Right lobe of liver (tissue), 4 donors: ENCODE measurements around the gene SPACA7.

Experiments
- POLR2A ChIP-seq: fragments of 450-650 bp; IDR thresholded peaks from one replicate; pipeline ENCODE4 v1.6.1; 2017; ENCODE audit warnings: antibody characterized with exemption, mild to moderate bottlenecking
- TF ChIP-seq, protein P1 (sequence below), 4 donors: fragments of 200-600 bp in 3 of 4; fragments of 450-650 bp in 1 of 4; IDR thresholded peaks; one replicate each; pipeline versions ENCODE4 v1.5.1 to v1.8.0; 2016 to 2022; ENCODE audit warnings: antibody characterized with exemption in 4 of 4, mild to moderate bottlenecking in 2 of 4
- donor health status: DM: no; HTN: no; CAD: no.
- donor health status: DM: no; HTN: no; CAD: no.
- donor health status: DM: no; HTN: yes; CAD: no.

DNA sequence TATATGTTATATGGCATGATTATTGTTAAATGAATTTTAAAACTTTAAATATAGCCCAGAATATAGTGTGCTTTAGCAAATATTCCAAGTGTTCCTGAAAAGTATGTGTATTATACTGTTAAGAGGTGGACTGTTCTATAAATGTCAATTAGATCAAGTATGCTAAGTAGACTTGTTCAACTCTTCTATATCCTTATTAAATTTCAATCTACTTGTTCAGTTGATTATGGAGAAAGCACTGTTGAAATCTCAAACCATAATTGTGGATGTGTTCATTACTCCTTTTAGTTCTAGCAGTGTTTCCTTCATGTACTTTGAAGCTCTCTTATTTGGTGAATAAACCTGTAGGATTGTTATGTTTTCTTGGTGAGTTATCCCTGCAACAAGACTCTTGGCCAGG, 52.5 kb downstream of the SPACA7 start:
- TF ChIP-seq, protein P1, sequence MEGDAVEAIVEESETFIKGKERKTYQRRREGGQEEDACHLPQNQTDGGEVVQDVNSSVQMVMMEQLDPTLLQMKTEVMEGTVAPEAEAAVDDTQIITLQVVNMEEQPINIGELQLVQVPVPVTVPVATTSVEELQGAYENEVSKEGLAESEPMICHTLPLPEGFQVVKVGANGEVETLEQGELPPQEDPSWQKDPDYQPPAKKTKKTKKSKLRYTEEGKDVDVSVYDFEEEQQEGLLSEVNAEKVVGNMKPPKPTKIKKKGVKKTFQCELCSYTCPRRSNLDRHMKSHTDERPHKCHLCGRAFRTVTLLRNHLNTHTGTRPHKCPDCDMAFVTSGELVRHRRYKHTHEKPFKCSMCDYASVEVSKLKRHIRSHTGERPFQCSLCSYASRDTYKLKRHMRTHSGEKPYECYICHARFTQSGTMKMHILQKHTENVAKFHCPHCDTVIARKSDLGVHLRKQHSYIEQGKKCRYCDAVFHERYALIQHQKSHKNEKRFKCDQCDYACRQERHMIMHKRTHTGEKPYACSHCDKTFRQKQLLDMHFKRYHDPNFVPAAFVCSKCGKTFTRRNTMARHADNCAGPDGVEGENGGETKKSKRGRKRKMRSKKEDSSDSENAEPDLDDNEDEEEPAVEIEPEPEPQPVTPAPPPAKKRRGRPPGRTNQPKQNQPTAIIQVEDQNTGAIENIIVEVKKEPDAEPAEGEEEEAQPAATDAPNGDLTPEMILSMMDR (IDR thresholded peaks at IDR 0.05) = no peak
- TF ChIP-seq POLR2A = no peak
